ENCODE data around the gene PPP1R11.

DNA sequence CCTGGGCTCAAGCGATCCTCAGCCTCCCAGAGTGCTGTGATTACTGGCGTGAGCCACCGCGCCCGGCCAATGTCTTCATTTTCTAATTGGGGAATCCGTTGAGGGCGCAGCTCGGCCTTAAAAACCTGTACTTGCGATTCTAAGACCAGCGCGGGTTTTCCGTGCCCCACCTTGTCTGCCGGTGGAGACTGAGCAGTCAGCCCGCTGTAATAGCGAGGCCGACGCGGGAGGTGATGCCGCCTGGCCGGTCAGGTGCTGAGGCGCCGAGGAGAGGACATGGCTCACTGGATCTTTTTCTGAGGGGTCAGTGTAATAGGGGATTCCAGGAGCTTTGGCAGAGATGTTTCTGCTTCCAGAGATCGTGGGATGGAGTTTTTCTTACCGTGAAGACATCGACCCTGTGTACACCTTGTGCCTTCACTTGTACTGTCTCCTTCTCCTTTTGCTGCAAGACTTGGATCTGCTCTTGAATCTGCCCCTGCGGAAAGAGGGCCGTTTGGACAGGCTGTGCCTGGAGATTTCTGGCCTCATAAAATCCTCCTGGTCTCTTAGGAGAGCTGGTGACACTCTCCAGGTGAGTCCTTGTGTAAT is 44.4 kb downstream of the PPP1R11 start:
- TF ChIP-seq, protein P1, sequence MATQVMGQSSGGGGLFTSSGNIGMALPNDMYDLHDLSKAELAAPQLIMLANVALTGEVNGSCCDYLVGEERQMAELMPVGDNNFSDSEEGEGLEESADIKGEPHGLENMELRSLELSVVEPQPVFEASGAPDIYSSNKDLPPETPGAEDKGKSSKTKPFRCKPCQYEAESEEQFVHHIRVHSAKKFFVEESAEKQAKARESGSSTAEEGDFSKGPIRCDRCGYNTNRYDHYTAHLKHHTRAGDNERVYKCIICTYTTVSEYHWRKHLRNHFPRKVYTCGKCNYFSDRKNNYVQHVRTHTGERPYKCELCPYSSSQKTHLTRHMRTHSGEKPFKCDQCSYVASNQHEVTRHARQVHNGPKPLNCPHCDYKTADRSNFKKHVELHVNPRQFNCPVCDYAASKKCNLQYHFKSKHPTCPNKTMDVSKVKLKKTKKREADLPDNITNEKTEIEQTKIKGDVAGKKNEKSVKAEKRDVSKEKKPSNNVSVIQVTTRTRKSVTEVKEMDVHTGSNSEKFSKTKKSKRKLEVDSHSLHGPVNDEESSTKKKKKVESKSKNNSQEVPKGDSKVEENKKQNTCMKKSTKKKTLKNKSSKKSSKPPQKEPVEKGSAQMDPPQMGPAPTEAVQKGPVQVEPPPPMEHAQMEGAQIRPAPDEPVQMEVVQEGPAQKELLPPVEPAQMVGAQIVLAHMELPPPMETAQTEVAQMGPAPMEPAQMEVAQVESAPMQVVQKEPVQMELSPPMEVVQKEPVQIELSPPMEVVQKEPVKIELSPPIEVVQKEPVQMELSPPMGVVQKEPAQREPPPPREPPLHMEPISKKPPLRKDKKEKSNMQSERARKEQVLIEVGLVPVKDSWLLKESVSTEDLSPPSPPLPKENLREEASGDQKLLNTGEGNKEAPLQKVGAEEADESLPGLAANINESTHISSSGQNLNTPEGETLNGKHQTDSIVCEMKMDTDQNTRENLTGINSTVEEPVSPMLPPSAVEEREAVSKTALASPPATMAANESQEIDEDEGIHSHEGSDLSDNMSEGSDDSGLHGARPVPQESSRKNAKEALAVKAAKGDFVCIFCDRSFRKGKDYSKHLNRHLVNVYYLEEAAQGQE (IDR thresholded peaks at IDR 0.05; ENCODE audit: insufficient read depth in 1 of 2, low read depth in 2 of 2, low read length in 2 of 2) = no peak
- no peak for TF ChIP-seq FOXP2 (optimal IDR thresholded peaks at IDR 0.05; ENCODE audit: borderline replicate concordance, extremely low read depth, extremely low read length, insufficient read depth)

Data from PFSK-1 (cell line).